Measurements from ENCODE around the gene TMEM208. TPM values are rescaled to one million over a fixed set of nuclear protein-coding genes. Genes with fewer than 3 reads are reported as not detected.

Gene TMEM208
- total RNA-seq = 37.1 and 41.3 TPM in 2 replicates

DNA sequence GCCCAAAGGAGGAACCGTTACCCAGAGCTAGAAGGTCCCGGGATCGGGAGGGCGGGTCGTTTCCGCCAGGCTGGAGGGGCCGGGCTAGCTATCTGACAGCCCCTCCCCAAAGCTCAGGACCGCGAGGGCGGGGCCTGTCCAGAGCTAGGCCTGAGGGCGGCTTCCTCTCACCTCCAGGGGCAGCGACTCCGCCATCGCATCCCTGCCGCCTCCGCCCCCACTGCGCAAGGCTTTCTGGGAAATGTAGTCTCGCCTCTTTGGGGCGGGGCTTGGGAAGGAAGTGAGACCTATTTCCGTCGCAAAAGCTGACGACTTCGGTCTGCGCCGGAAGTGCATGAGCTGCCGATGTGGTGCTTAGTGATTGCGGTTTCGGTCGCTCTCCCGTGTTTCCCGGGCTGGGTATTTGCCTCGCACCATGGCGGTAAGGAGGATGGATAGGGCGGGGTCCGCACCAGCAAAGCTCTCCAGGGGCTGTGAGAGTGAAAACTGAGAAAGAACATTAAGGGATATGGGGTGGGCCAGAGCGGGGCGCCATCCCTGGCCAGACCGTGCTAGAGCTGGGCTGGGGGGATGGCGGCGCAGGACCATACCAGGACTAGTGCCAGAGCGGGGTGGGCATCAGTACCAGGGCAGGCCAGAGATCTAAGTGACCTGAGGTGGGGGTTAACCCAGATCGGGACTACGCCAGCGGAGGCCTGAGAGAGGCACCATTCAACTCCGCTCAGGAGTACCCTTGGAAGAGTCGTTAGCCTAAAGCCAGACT lies at the start of gene TMEM208:
Gene TMEM208, plus strand, starts transcription at position 327 of the 763 bp plus-strand sequence. Its CDS starts 89 bp downstream, at position 416.
- TF ChIP-seq, protein P1, sequence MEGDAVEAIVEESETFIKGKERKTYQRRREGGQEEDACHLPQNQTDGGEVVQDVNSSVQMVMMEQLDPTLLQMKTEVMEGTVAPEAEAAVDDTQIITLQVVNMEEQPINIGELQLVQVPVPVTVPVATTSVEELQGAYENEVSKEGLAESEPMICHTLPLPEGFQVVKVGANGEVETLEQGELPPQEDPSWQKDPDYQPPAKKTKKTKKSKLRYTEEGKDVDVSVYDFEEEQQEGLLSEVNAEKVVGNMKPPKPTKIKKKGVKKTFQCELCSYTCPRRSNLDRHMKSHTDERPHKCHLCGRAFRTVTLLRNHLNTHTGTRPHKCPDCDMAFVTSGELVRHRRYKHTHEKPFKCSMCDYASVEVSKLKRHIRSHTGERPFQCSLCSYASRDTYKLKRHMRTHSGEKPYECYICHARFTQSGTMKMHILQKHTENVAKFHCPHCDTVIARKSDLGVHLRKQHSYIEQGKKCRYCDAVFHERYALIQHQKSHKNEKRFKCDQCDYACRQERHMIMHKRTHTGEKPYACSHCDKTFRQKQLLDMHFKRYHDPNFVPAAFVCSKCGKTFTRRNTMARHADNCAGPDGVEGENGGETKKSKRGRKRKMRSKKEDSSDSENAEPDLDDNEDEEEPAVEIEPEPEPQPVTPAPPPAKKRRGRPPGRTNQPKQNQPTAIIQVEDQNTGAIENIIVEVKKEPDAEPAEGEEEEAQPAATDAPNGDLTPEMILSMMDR (IDR thresholded peaks at IDR 0.05) = no peak
- no peaks in the 10 kb centered on the region for H3K9me3 Mint-ChIP-seq
- ATAC-seq (ENCODE audit: low read depth) (peak; percentile 98), DNase-seq (peak; percentile 98)
- peak within 1 kb of the TSS; percentile 100 for H3K4me3 Mint-ChIP-seq
- H3K27me3 Mint-ChIP-seq = no peaks in the 10 kb centered on the region
- H3K27ac Mint-ChIP-seq = peak within 1 kb of the TSS; percentile 99
- ChIA-PET CTCF (interaction anchor here (0.6 to 2.4 kb wide), 8 partner anchors 17 to 144 kb away, joined by 3 to 12 read pairs (median 4); partner anchors contain the start of gene FHOD1), POLR2A (interaction anchor here (0.5 to 5.1 kb wide), 20 partner anchors 9 to 858 kb away, joined by 3 to 120 read pairs (median 4); partner anchors contain the start of genes ATP6V0D1, CIAO2B, E2F4 and FBXL8)
- intact Hi-C loops (cut with micrococcal nuclease) = loop anchor here (1.0 to 2.0 kb wide), 8 partner anchors 17 to 335 kb away; partner anchors contain the start of genes CBFB, CTCF, E2F4 and FBXL8
- peaks cover 27% of the 10 kb centered on the region for H3K4me1 Mint-ChIP-seq
- peaks cover 49% of the 10 kb centered on the region for H3K36me3 Mint-ChIP-seq (ENCODE audit: low read depth)

DNA sequence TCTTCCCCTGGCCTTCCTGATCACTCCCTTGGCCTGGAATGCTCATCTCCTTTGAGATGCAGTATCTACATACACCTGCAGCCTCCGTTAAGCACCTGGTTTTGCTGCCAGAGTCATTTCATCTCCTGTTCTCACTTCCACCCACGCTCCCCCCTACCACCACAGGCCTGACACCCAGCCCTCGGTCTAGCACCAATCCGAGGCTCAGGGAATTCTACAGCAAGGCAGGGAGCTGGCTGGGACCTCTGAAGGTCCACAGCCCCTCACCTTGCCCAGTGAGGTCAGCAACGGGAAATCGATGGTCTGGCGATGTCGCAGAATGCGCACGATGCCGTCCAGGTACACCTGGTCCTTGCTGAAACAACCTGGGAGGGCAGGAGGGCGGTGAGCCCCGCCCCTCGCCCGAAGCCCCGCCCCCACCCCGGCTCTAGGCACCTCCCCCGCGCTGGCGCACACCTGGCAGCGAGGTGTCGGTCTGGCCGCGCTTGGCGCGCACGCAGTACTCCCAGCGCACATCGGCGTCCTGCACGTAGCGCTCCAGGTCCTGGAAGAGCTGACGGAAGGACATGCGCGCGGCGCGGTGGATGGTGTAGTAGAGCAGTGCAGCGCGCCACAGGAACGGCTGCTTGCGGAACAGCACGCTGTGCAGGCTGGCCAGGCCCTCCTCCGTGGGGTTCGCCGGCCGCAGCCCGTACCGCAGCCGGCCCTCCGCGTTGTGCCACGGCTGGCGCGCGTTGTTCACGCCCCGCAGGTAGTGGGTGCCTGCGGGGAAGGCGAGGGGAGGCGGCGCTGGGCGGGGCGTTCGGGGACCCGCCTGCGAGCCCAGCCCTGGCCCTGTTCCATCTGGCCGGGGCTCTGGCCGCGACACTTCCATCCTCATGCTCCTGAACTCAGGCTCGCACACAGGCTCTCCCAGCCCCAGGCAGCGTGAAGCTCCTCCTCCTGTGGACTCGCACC lies 48.9 kb upstream of the TMEM208 start:
- TF ChIP-seq, protein P1 (IDR thresholded peaks at IDR 0.05) = no peak
- peaks cover 35% of the 10 kb centered on the region for H3K27me3 Mint-ChIP-seq
- no peak overlapping the region for H3K27ac Mint-ChIP-seq
- peaks cover 18% of the 10 kb centered on the region for H3K4me1 Mint-ChIP-seq
- intact Hi-C loops (cut with micrococcal nuclease) = no loop called here
- no peak for DNase-seq
- no peaks in the 10 kb centered on the region for H3K9me3 Mint-ChIP-seq
- H3K36me3 Mint-ChIP-seq (ENCODE audit: low read depth) = no peaks in the 10 kb centered on the region
- POLR2A ChIA-PET = interaction anchor here (0.7 to 0.9 kb wide), 2 partner anchors 8 to 209 kb away, joined by 3 to 7 read pairs; no protein-coding TSS in a partner anchor
- CTCF ChIA-PET = interaction anchor here (1.3 to 1.9 kb wide), 2 partner anchors 7 to 20 kb away, joined by 4 to 10 read pairs; no protein-coding TSS in a partner anchor
- peak; percentile 51 for ATAC-seq (ENCODE audit: low read depth)
- peak overlapping the region; percentile 72 for H3K4me3 Mint-ChIP-seq

GRCh38 chr16:67179421-67180080 lies 47.4 kb upstream of the TMEM208 start:
- intact Hi-C loops (cut with micrococcal nuclease) = no loop called here
- Mint-ChIP-seq H3K9me3 (no peaks in the 10 kb centered on the region), H3K27ac (no peak overlapping the region), H3K36me3 (ENCODE audit: low read depth) (no peaks in the 10 kb centered on the region), H3K27me3 (peaks cover 24% of the 10 kb centered on the region), H3K4me3 (no peak overlapping the region), H3K4me1 (peaks cover 6% of the 10 kb centered on the region)
- ATAC-seq (ENCODE audit: low read depth) = no peak
- POLR2A ChIA-PET = no interaction called here
- CTCF ChIA-PET = no interaction called here
- TF ChIP-seq, protein P1 (IDR thresholded peaks at IDR 0.05) = no peak
- DNase-seq = no peak

- TF ChIP-seq, protein P1 (IDR thresholded peaks at IDR 0.05) = no peak
- no peak overlapping the region for H3K4me3 Mint-ChIP-seq
- ATAC-seq (ENCODE audit: low read depth) (no peak), DNase-seq (no peak)
- H3K9me3 Mint-ChIP-seq = no peaks in the 10 kb centered on the region
- CTCF ChIA-PET = no interaction called here
- H3K27me3 Mint-ChIP-seq = peaks cover 24% of the 10 kb centered on the region
- H3K4me1 Mint-ChIP-seq = peaks cover 11% of the 10 kb centered on the region
- POLR2A ChIA-PET = no interaction called here
- intact Hi-C loops (cut with micrococcal nuclease) = no loop called here
- no peaks in the 10 kb centered on the region for H3K36me3 Mint-ChIP-seq (ENCODE audit: low read depth)
- no peak overlapping the region for H3K27ac Mint-ChIP-seq
Measured at GRCh38 chr16:67180166-67180565, 46.8 kb upstream of the TMEM208 start.
